ENCODE measurements around the gene VPS18. TPM values are rescaled to one million over a fixed set of nuclear protein-coding genes. Genes with fewer than 3 reads are reported as not detected.
A peak's percentile ranks its signal among the peaks of the same experiment; 100 is the strongest.
"Not testable (repeated sequence)": the region's sequence is repeated elsewhere in the genome, so short reads cannot be mapped to it uniquely, and the experiment has no call there.

VPS18 gene
- total RNA-seq, 1 experiment from 2014 or later: 13.2 TPM

- no TSS peak for BruUV-seq (replicated peaks)
- Mint-ChIP-seq H3K4me3 (ENCODE audit: unreplicated experiment) (no peak overlapping the region), H3K9me3 (ENCODE audit: unreplicated experiment) (no peaks in the 10 kb centered on the region), H3K36me3 (ENCODE audit: insufficient read depth, unreplicated experiment) (peaks cover 21% of the 10 kb centered on the region), H3K27me3 (ENCODE audit: insufficient read depth, unreplicated experiment) (no peaks in the 10 kb centered on the region), H3K27ac (ENCODE audit: low read depth, unreplicated experiment) (peak overlapping the region; percentile 73), H3K4me1 (ENCODE audit: insufficient read depth, unreplicated experiment) (peaks cover 30% of the 10 kb centered on the region)
- DNase-seq (ENCODE audit: unreplicated experiment): peak; percentile 91
- intact Hi-C loops (cut with micrococcal nuclease): loop anchor here (5.0 kb wide), 1 partner anchor 112 kb away; no protein-coding TSS in a partner anchor
- peak; percentile 81 for TF ChIP-seq CTCF (IDR thresholded peaks at IDR 0.05; ENCODE audit: unreplicated experiment)
- CTCF ChIA-PET: interaction anchor here (0.6 to 7.8 kb wide), 13 partner anchors 12 to 1605 kb away, joined by 3 to 131 read pairs (median 3); partner anchors contain the start of genes DNAJC17, SPINT1, VPS18 and ZFYVE19
- POLR2A ChIA-PET: interaction anchor here (0.6 to 7.8 kb wide), 12 partner anchors 10 to 165 kb away, joined by 3 to 68 read pairs (median 5); partner anchors contain the start of genes DNAJC17, RAD51, RHOV and SPINT1
Observed at GRCh38 chr15:40859206-40859851, 34.9 kb upstream of the VPS18 start.

- H3K36me3 Mint-ChIP-seq (ENCODE audit: insufficient read depth, unreplicated experiment): peaks cover 19% of the 10 kb centered on the region
- H3K9me3 Mint-ChIP-seq (ENCODE audit: unreplicated experiment); intact Hi-C loops (cut with micrococcal nuclease); H3K27ac Mint-ChIP-seq (ENCODE audit: low read depth, unreplicated experiment); BruUV-seq (replicated peaks); H3K4me3 Mint-ChIP-seq (ENCODE audit: unreplicated experiment); DNase-seq (ENCODE audit: unreplicated experiment); H3K27me3 Mint-ChIP-seq (ENCODE audit: insufficient read depth, unreplicated experiment): not testable (repeated sequence)
- ChIA-PET POLR2A (interaction anchor here (0.8 to 7.8 kb wide), 3 partner anchors 18 to 34 kb away, joined by 4 to 68 read pairs (median 63); partner anchors contain the start of genes SPINT1 and VPS18), CTCF (interaction anchor here (0.6 to 7.8 kb wide), 3 partner anchors 14 to 464 kb away, joined by 3 to 131 read pairs (median 130); partner anchors contain the start of genes SPINT1 and VPS18)
- H3K4me1 Mint-ChIP-seq (ENCODE audit: insufficient read depth, unreplicated experiment): peaks cover 35% of the 10 kb centered on the region
Observed at GRCh38 chr15:40861147-40861546, 33.1 kb upstream of the VPS18 start.

- Mint-ChIP-seq H3K4me1 (ENCODE audit: insufficient read depth, unreplicated experiment) (peaks cover 42% of the 10 kb centered on the region), H3K27ac (ENCODE audit: low read depth, unreplicated experiment) (no peak overlapping the region), H3K9me3 (ENCODE audit: unreplicated experiment) (no peaks in the 10 kb centered on the region), H3K27me3 (ENCODE audit: insufficient read depth, unreplicated experiment) (no peaks in the 10 kb centered on the region), H3K36me3 (ENCODE audit: insufficient read depth, unreplicated experiment) (peaks cover 10% of the 10 kb centered on the region), H3K4me3 (ENCODE audit: unreplicated experiment) (no peak overlapping the region)
- BruUV-seq (replicated peaks): no TSS peak
- TF ChIP-seq CTCF (IDR thresholded peaks at IDR 0.05; ENCODE audit: unreplicated experiment): no peak
- intact Hi-C loops (cut with micrococcal nuclease): no loop called here
- CTCF ChIA-PET: no interaction called here
- POLR2A ChIA-PET: interaction anchor here (0.6 to 7.8 kb wide), 4 partner anchors 9 to 31 kb away, joined by 4 to 68 read pairs (median 20); partner anchors contain the start of genes SPINT1 and VPS18
- no peak for DNase-seq (ENCODE audit: unreplicated experiment)
Observed at GRCh38 chr15:40863660-40864270, 30.5 kb upstream of the VPS18 start.

- H3K9me3 Mint-ChIP-seq (ENCODE audit: unreplicated experiment): no peaks in the 10 kb centered on the region
- no peak for DNase-seq (ENCODE audit: unreplicated experiment)
- POLR2A ChIA-PET: no interaction called here
- no peaks in the 10 kb centered on the region for H3K27me3 Mint-ChIP-seq (ENCODE audit: insufficient read depth, unreplicated experiment)
- no peak overlapping the region for H3K27ac Mint-ChIP-seq (ENCODE audit: low read depth, unreplicated experiment)
- H3K4me1 Mint-ChIP-seq (ENCODE audit: insufficient read depth, unreplicated experiment): peaks cover 36% of the 10 kb centered on the region
- intact Hi-C loops (cut with micrococcal nuclease): no loop called here
- no peak overlapping the region for H3K4me3 Mint-ChIP-seq (ENCODE audit: unreplicated experiment)
- no TSS peak for BruUV-seq (replicated peaks)
- no peak for TF ChIP-seq CTCF (IDR thresholded peaks at IDR 0.05; ENCODE audit: unreplicated experiment)
- CTCF ChIA-PET: no interaction called here
- H3K36me3 Mint-ChIP-seq (ENCODE audit: insufficient read depth, unreplicated experiment): peaks cover 3% of the 10 kb centered on the region
Observed at GRCh38 chr15:40867199-40867598, 27.1 kb upstream of the VPS18 start.

All from MCF 10A (cell line).